Natural killer cell (primary cell): ENCODE results near the gene H2AZ1. TPM values are rescaled to one million over a fixed set of nuclear protein-coding genes. Genes with fewer than 3 reads are reported as not detected.

Source experiments
- ATAC-seq, 3 donors: fragments of 150-1000 bp in 2 of 3; fragments of 200-7000 bp in 1 of 3; cut with Tn5 transposase; 1 replicate in 1 of 3; 2 replicates in 2 of 3; pipeline ENCODE4 v1.10.0; 2021; ENCODE audit warnings: mild to moderate bottlenecking in 2 of 3, moderate library complexity in 2 of 3
- DNase-seq, 2 donors: peaks; one replicate each; pipeline versions ENCODE4 v3.0.0 to v3.0.0-alpha.2; 2013 to 2021; ENCODE audit warnings: mixed read lengths in 1 of 2
- H3K27ac ChIP-seq: one replicate; pipeline ENCODE4 v1.5.1; 2013; ENCODE audit warnings: mild to moderate bottlenecking, low read length
- H3K27me3 ChIP-seq: one replicate; pipeline ENCODE4 v1.6.1; 2013; ENCODE audit warnings: low read length; ENCODE audit not compliant: control insufficient read depth, insufficient read depth
- H3K36me3 ChIP-seq: one replicate; pipeline ENCODE4 v1.6.1; 2013; ENCODE audit warnings: low read length; ENCODE audit not compliant: control insufficient read depth, insufficient read depth
- H3K4me1 ChIP-seq: one replicate; pipeline ENCODE4 v1.6.1; 2013; ENCODE audit warnings: low read length; ENCODE audit not compliant: control insufficient read depth, insufficient read depth
- H3K4me3 ChIP-seq: one replicate; pipeline ENCODE4 v1.5.1; 2013; ENCODE audit warnings: low read length
- H3K9me3 ChIP-seq: one replicate; pipeline ENCODE4 v1.6.1; 2013; ENCODE audit warnings: low read length; ENCODE audit not compliant: control insufficient read depth, insufficient read depth
- H3K27ac Mint-ChIP-seq, 2 donors: one replicate each; pipeline ENCODE4 v1.8.0; 2022; ENCODE audit warnings: mild to moderate bottlenecking in 2 of 2, mixed read lengths in 2 of 2, moderate library complexity in 1 of 2
- H3K27me3 Mint-ChIP-seq, 2 donors: one replicate each; pipeline ENCODE4 v1.8.0; 2022; ENCODE audit warnings: low read depth in 2 of 2, mixed read lengths in 2 of 2
- H3K36me3 Mint-ChIP-seq: one replicate; pipeline ENCODE4 v1.8.0; 2022; ENCODE audit warnings: mixed read lengths
- H3K4me1 Mint-ChIP-seq, 2 donors: one replicate each; pipeline ENCODE4 v1.8.0; 2022; ENCODE audit warnings: mixed read lengths in 2 of 2
- H3K4me3 Mint-ChIP-seq: one replicate; pipeline ENCODE4 v1.8.0; 2022; ENCODE audit warnings: mild to moderate bottlenecking, moderate library complexity, mixed read lengths
- H3K9me3 Mint-ChIP-seq, 2 donors: one replicate each; pipeline ENCODE4 v1.8.0; 2022; ENCODE audit warnings: mixed read lengths in 2 of 2
- CTCF ChIP-seq: fragments of 200-600 bp; IDR thresholded peaks from one replicate; pipeline ENCODE4 v1.8.0; 2022; ENCODE audit warnings: antibody characterized with exemption
- WGBS: methylation state at CpG from one replicate; pipeline ENCODE4 v1.1.7; 2013; ENCODE audit warnings: missing lambda C conversion rate; ENCODE audit not compliant: insufficient coverage; 5-methylcytosine and 5-hydroxymethylcytosine counted together
- intact Hi-C: fragments of 100-400 bp; cut with micrococcal nuclease; formaldehyde crosslinking; loops from one replicate; pipeline ENCODE4 v1.14.2; 2022
- total RNA-seq, 4 donors: library from RNA; stranded (reverse); fragments of 120-200 nt in 1 of 4; gene quantifications; one replicate each; pipeline versions ENCODE4 v1.2.3 to v1.2.4, GENCODE V29; 2013 to 2022

Gene H2AZ1
- total RNA-seq, 3 donors from 2014 or later (not counting 1 experiment from before 2014, with no cell fraction given) = 87.7 to 91.3 (median 89.5) TPM

- H3K27ac Mint-ChIP-seq = no peak overlapping the region
- DNase-seq = peak in 1 of 2 donors; percentile 36
These were observed 6.1 kb downstream of the H2AZ1 start for GRCh38 chr4:99943904-99944437.

GRCh38 chr4:99938243-99938753 is 11.8 kb downstream of the H2AZ1 start:
- intact Hi-C loops = no loop called here
- H3K27ac Mint-ChIP-seq = no peak overlapping the region

More at GRCh38 chr4:99943904-99944437, 6.1 kb downstream of the H2AZ1 start:
- H3K4me1 ChIP-seq = peaks cover 17% of the 10 kb centered on the region
- no CpG with 5 or more reads among the region's 2 CpGs for WGBS
- no peak for ATAC-seq
- Mint-ChIP-seq H3K36me3 (no peaks in the 10 kb centered on the region), H3K4me3 (peak overlapping the region; percentile 98), H3K27me3 (no peaks in the 10 kb centered on the region), H3K4me1 (peaks cover 59 to 62% of the 10 kb centered on the region in 2 donors), H3K9me3 (no peaks in the 10 kb centered on the region)
- H3K4me3 ChIP-seq = no peak overlapping the region
- peaks cover 10% of the 10 kb centered on the region for H3K36me3 ChIP-seq
- H3K27me3 ChIP-seq = no peaks in the 10 kb centered on the region
- intact Hi-C loops = no loop called here
- no peak overlapping the region for H3K27ac ChIP-seq
- TF ChIP-seq CTCF = no peak
- no peaks in the 10 kb centered on the region for H3K9me3 ChIP-seq

GRCh38 chr4:99934891-99935290 is 15.2 kb downstream of the H2AZ1 start:
- Mint-ChIP-seq H3K4me1 (peaks cover 55% of the 10 kb centered on the region in 2 donors), H3K27me3 (no peaks in the 10 kb centered on the region), H3K36me3 (no peaks in the 10 kb centered on the region), H3K4me3 (peak overlapping the region; percentile 28), H3K27ac (peak overlapping the region in 1 of 2 donors; percentile 78), H3K9me3 (peaks cover 0 to 3% of the 10 kb centered on the region in 2 donors)
- intact Hi-C loops = no loop called here
- Histone ChIP-seq H3K36me3 (peaks cover 13% of the 10 kb centered on the region), H3K4me3 (no peak overlapping the region), H3K4me1 (no peaks in the 10 kb centered on the region), H3K9me3 (peaks cover 4% of the 10 kb centered on the region), H3K27ac (no peak overlapping the region), H3K27me3 (no peaks in the 10 kb centered on the region)
- DNase-seq = no peak
- TF ChIP-seq CTCF = no peak
- ATAC-seq = no peak

More at GRCh38 chr4:99938243-99938753, 11.8 kb downstream of the H2AZ1 start:
- no peaks in the 10 kb centered on the region for H3K27me3 ChIP-seq
- no peak overlapping the region for H3K4me3 ChIP-seq
- WGBS = 83% methylated on average over 2 of the region's 3 CpGs
- no peak overlapping the region for H3K27ac ChIP-seq
- no peak for TF ChIP-seq CTCF
- DNase-seq (no peak), ATAC-seq (no peak)
- no peak overlapping the region for H3K4me3 Mint-ChIP-seq
- H3K9me3 Mint-ChIP-seq = peaks cover 0 to 3% of the 10 kb centered on the region in 2 donors
- peaks cover 44 to 47% of the 10 kb centered on the region in 2 donors for H3K4me1 Mint-ChIP-seq
- H3K4me1 ChIP-seq = no peaks in the 10 kb centered on the region
- H3K27me3 Mint-ChIP-seq = no peaks in the 10 kb centered on the region
- peaks cover 4% of the 10 kb centered on the region for H3K9me3 ChIP-seq
- peaks cover 10% of the 10 kb centered on the region for H3K36me3 ChIP-seq
- no peaks in the 10 kb centered on the region for H3K36me3 Mint-ChIP-seq

GRCh38 chr4:99927566-99927965 is 22.5 kb downstream of the H2AZ1 start:
- no peak overlapping the region for H3K4me3 Mint-ChIP-seq
- Histone ChIP-seq H3K4me1 (no peaks in the 10 kb centered on the region), H3K9me3 (no peaks in the 10 kb centered on the region), H3K27me3 (no peaks in the 10 kb centered on the region), H3K27ac (no peak overlapping the region), H3K4me3 (no peak overlapping the region), H3K36me3 (peaks cover 49% of the 10 kb centered on the region)
- DNase-seq (no peak), ATAC-seq (no peak)
- WGBS = 100% methylated on average over 1 of the region's 2 CpGs
- H3K27me3 Mint-ChIP-seq = no peaks in the 10 kb centered on the region
- H3K4me1 Mint-ChIP-seq = peaks cover 33 to 42% of the 10 kb centered on the region in 2 donors
- intact Hi-C loops = no loop called here
- H3K27ac Mint-ChIP-seq = no peak overlapping the region
- H3K36me3 Mint-ChIP-seq = no peaks in the 10 kb centered on the region
- no peak for TF ChIP-seq CTCF
- no peaks in the 10 kb centered on the region for H3K9me3 Mint-ChIP-seq
